ENCODE data around the gene OLFML1. TPM values are rescaled to one million over a fixed set of nuclear protein-coding genes. Genes with fewer than 3 reads are reported as not detected.

Gene OLFML1
- total RNA-seq, 1 experiment from 2014 or later = not detected

DNA sequence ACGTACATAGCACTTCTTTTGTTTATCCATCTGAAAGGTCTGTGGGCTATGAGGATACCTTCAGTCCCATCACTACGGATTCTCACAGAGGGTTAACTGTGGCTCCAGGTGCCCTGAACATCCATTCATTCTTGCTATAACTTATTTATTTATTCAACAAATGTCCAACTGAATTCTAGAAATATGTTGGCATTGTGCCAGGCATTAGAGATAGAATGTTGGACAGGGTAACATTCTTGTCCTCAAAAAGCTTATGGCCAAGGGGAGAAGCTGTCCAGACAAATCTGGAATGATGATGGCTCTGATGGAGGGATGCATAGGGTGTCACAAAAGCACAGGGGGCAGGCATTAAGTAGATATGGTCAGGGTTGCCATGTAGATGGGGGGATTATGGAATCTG, 8.4 kb downstream of the OLFML1 start:
- Mint-ChIP-seq H3K27ac (ENCODE audit: unreplicated experiment) (no peak overlapping the region), H3K27me3 (ENCODE audit: unreplicated experiment) (peaks cover 74% of the 10 kb centered on the region), H3K9me3 (ENCODE audit: low read depth, unreplicated experiment) (no peaks in the 10 kb centered on the region), H3K36me3 (ENCODE audit: insufficient read depth, unreplicated experiment) (no peaks in the 10 kb centered on the region), H3K4me3 (ENCODE audit: low read depth, unreplicated experiment) (no peak overlapping the region), H3K4me1 (ENCODE audit: low read depth, unreplicated experiment) (no peaks in the 10 kb centered on the region)
- BruUV-seq (replicated peaks) = no TSS peak
- TF ChIP-seq, protein P1, sequence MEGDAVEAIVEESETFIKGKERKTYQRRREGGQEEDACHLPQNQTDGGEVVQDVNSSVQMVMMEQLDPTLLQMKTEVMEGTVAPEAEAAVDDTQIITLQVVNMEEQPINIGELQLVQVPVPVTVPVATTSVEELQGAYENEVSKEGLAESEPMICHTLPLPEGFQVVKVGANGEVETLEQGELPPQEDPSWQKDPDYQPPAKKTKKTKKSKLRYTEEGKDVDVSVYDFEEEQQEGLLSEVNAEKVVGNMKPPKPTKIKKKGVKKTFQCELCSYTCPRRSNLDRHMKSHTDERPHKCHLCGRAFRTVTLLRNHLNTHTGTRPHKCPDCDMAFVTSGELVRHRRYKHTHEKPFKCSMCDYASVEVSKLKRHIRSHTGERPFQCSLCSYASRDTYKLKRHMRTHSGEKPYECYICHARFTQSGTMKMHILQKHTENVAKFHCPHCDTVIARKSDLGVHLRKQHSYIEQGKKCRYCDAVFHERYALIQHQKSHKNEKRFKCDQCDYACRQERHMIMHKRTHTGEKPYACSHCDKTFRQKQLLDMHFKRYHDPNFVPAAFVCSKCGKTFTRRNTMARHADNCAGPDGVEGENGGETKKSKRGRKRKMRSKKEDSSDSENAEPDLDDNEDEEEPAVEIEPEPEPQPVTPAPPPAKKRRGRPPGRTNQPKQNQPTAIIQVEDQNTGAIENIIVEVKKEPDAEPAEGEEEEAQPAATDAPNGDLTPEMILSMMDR (IDR thresholded peaks at IDR 0.05; ENCODE audit: unreplicated experiment) = no peak
- DNase-seq = no peak
- intact Hi-C loops (cut with micrococcal nuclease; ENCODE audit: unreplicated experiment) = no loop called here
- CTCF ChIA-PET = no interaction called here

DNA sequence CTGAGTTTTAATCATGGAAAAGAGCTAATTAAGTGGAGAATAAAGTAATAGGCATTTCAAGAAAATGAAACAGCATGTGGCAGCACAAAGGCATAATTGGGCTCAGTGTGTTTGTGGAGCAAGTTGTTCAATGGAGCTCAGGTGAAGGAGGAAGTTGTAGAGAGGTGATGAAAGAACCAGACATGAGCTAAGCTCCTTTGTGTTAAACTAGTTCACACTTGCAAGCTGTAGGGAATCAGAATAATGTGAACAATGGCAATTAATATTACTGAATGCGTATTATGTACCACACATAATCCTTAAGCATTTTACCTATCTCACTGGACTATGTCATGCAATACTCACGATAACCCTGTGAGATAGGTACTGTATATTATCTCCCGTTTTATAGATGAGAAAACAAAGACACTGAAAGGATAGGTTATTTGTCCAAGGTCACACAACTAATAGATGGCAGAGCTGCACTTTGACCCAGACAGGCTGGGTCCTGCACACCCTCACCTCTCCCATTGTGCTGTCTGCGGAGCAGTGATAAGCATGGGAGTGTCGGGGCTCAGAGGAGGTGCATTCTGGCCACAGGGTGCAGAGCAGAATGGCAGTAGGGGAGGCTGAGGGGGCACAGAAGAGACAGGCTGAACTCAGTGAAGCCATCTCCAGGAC, 8.9 kb downstream of the OLFML1 start:
- H3K4me1 Mint-ChIP-seq (ENCODE audit: low read depth, unreplicated experiment) = no peaks in the 10 kb centered on the region
- peaks cover 74% of the 10 kb centered on the region for H3K27me3 Mint-ChIP-seq (ENCODE audit: unreplicated experiment)
- TF ChIP-seq, protein P1 (IDR thresholded peaks at IDR 0.05; ENCODE audit: unreplicated experiment) = no peak
- CTCF ChIA-PET = no interaction called here
- no peak overlapping the region for H3K27ac Mint-ChIP-seq (ENCODE audit: unreplicated experiment)
- BruUV-seq (replicated peaks) = no TSS peak
- no peak for DNase-seq
- no peak overlapping the region for H3K4me3 Mint-ChIP-seq (ENCODE audit: low read depth, unreplicated experiment)
- intact Hi-C loops (cut with micrococcal nuclease; ENCODE audit: unreplicated experiment) = no loop called here
- no peaks in the 10 kb centered on the region for H3K9me3 Mint-ChIP-seq (ENCODE audit: low read depth, unreplicated experiment)
- no peaks in the 10 kb centered on the region for H3K36me3 Mint-ChIP-seq (ENCODE audit: insufficient read depth, unreplicated experiment)

DNA sequence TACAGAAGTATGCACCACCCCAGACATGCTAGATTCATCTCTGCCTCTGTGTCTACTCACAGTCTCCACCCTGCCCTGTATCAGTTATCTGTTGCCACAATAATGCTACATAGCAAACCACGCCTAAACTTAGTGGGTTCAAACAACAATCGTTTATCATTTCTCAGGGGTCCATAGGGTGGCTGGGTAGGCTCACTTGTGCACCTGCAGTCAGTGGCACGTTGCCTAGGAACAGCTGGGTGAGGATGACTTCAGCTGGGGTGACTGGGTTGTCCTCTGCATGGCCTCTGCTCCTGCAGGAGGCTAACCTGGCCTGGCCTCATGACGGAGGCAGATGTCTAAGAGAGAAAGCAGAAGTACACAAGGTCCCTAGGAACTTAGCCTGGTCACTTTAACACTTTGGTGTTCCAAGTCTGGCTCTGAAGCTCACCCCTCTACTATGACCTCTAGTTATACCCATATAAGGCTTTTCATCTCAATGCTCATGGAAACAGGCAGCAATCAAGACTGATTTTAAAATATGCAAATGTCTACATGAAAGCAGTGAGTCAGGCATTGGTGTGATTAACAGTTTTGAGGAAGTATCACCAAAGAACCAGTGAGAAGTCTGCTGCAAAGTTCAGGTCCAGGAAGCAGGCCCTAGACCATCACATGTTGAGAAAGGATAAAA, 10.7 kb downstream of the OLFML1 start:
- intact Hi-C loops (cut with micrococcal nuclease; ENCODE audit: unreplicated experiment) = no loop called here
- Mint-ChIP-seq H3K9me3 (ENCODE audit: low read depth, unreplicated experiment) (no peaks in the 10 kb centered on the region), H3K36me3 (ENCODE audit: insufficient read depth, unreplicated experiment) (no peaks in the 10 kb centered on the region), H3K27me3 (ENCODE audit: unreplicated experiment) (peaks cover 59% of the 10 kb centered on the region), H3K27ac (ENCODE audit: unreplicated experiment) (no peak overlapping the region), H3K4me3 (ENCODE audit: low read depth, unreplicated experiment) (no peak overlapping the region), H3K4me1 (ENCODE audit: low read depth, unreplicated experiment) (no peaks in the 10 kb centered on the region)
- CTCF ChIA-PET = interaction anchor here (0.6 kb wide), 1 partner anchor 47 kb away, joined by 3 read pairs; no protein-coding TSS in a partner anchor
- no peak for DNase-seq
- BruUV-seq (replicated peaks) = no TSS peak
- TF ChIP-seq, protein P1 (IDR thresholded peaks at IDR 0.05; ENCODE audit: unreplicated experiment) = no peak

DNA sequence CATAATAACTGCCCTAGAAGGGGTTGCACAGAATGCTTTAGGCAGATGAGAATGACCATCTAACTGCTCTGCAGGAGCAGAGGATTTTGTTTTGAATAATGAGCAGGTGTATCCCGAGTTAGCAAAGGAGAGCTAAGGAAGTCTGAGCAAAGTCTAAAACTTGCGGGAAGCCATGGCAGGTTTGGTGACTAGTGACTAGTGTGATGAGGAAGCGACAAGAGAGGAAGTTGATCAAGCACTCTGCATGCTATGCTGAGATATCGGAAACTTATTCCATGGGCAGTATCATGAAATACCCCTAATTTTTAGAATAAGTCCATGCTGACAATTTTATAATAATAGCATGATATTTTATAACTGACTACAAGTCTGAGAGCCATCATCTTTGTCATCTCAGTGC, 12.9 kb downstream of the OLFML1 start:
- Mint-ChIP-seq H3K4me3 (ENCODE audit: low read depth, unreplicated experiment) (no peak overlapping the region), H3K27ac (ENCODE audit: unreplicated experiment) (no peak overlapping the region), H3K36me3 (ENCODE audit: insufficient read depth, unreplicated experiment) (no peaks in the 10 kb centered on the region), H3K27me3 (ENCODE audit: unreplicated experiment) (peaks cover 56% of the 10 kb centered on the region), H3K9me3 (ENCODE audit: low read depth, unreplicated experiment) (no peaks in the 10 kb centered on the region), H3K4me1 (ENCODE audit: low read depth, unreplicated experiment) (no peaks in the 10 kb centered on the region)
- no peak for DNase-seq
- TF ChIP-seq, protein P1 (IDR thresholded peaks at IDR 0.05; ENCODE audit: unreplicated experiment) = no peak
- no TSS peak for BruUV-seq (replicated peaks)
- intact Hi-C loops (cut with micrococcal nuclease; ENCODE audit: unreplicated experiment) = no loop called here
- CTCF ChIA-PET = no interaction called here
